Measurements from ENCODE around the gene SPRR5.

SPRR5 gene

GRCh38 chr1:152912471-152912870 is 34.5 kb upstream of the SPRR5 start:
- no peak overlapping the region for H3K27ac ChIP-seq (ENCODE audit: low read depth in 2 of 2, low read length in 2 of 2)
- no peak overlapping the region for H3K4me3 ChIP-seq (ENCODE audit: low read length in 2 of 2)
- H3K36me3 ChIP-seq (ENCODE audit: control insufficient read depth in 2 of 2, insufficient read depth in 2 of 2, low read length in 2 of 2): no peaks in the 10 kb centered on the region
- no peaks in the 10 kb centered on the region for H3K27me3 ChIP-seq (ENCODE audit: control insufficient read depth in 2 of 2, insufficient read depth in 2 of 2, low read length in 2 of 2)
- H3K9ac ChIP-seq (ENCODE audit: low read depth in 1 of 2, low read length in 2 of 2): no peak overlapping the region
- no peaks in the 10 kb centered on the region for H3K4me1 ChIP-seq (ENCODE audit: control insufficient read depth in 2 of 2, insufficient read depth in 2 of 2, low read length in 2 of 2)
- no peaks in the 10 kb centered on the region for H3K9me3 ChIP-seq (ENCODE audit: control insufficient read depth in 2 of 2, low read length in 2 of 2)

GRCh38 chr1:152912900-152913299 is 34.1 kb upstream of the SPRR5 start:
- no peaks in the 10 kb centered on the region for H3K9me3 ChIP-seq (ENCODE audit: control insufficient read depth in 2 of 2, low read length in 2 of 2)
- no peak overlapping the region for H3K4me3 ChIP-seq (ENCODE audit: low read length in 2 of 2)

GRCh38 chr1:152917794-152918193 is 29.2 kb upstream of the SPRR5 start:
- H3K27ac ChIP-seq (ENCODE audit: low read depth in 2 of 2, low read length in 2 of 2): no peak overlapping the region
- H3K9ac ChIP-seq (ENCODE audit: low read depth in 1 of 2, low read length in 2 of 2): no peak overlapping the region
- no peaks in the 10 kb centered on the region for H3K36me3 ChIP-seq (ENCODE audit: control insufficient read depth in 2 of 2, insufficient read depth in 2 of 2, low read length in 2 of 2)
- no peak overlapping the region for H3K4me3 ChIP-seq (ENCODE audit: low read length in 2 of 2)
- no peaks in the 10 kb centered on the region for H3K4me1 ChIP-seq (ENCODE audit: control insufficient read depth in 2 of 2, insufficient read depth in 2 of 2, low read length in 2 of 2)
- H3K27me3 ChIP-seq (ENCODE audit: control insufficient read depth in 2 of 2, insufficient read depth in 2 of 2, low read length in 2 of 2): no peaks in the 10 kb centered on the region
- no peaks in the 10 kb centered on the region for H3K9me3 ChIP-seq (ENCODE audit: control insufficient read depth in 2 of 2, low read length in 2 of 2)

More at GRCh38 chr1:152912900-152913299, 34.1 kb upstream of the SPRR5 start:
- H3K4me1 ChIP-seq (ENCODE audit: control insufficient read depth in 2 of 2, insufficient read depth in 2 of 2, low read length in 2 of 2): no peaks in the 10 kb centered on the region
- no peak overlapping the region for H3K27ac ChIP-seq (ENCODE audit: low read depth in 2 of 2, low read length in 2 of 2)
- H3K36me3 ChIP-seq (ENCODE audit: control insufficient read depth in 2 of 2, insufficient read depth in 2 of 2, low read length in 2 of 2): no peaks in the 10 kb centered on the region
- no peaks in the 10 kb centered on the region for H3K27me3 ChIP-seq (ENCODE audit: control insufficient read depth in 2 of 2, insufficient read depth in 2 of 2, low read length in 2 of 2)
- no peak overlapping the region for H3K9ac ChIP-seq (ENCODE audit: low read depth in 1 of 2, low read length in 2 of 2)

- no peaks in the 10 kb centered on the region for H3K9me3 ChIP-seq (ENCODE audit: control insufficient read depth in 2 of 2, low read length in 2 of 2)
- H3K27ac ChIP-seq (ENCODE audit: low read depth in 2 of 2, low read length in 2 of 2): no peak overlapping the region
- H3K4me1 ChIP-seq (ENCODE audit: control insufficient read depth in 2 of 2, insufficient read depth in 2 of 2, low read length in 2 of 2): no peaks in the 10 kb centered on the region
Measured at GRCh38 chr1:152919071-152919470, 27.9 kb upstream of the SPRR5 start.

GRCh38 chr1:152924191-152924590 is 22.8 kb upstream of the SPRR5 start:
- H3K9ac ChIP-seq (ENCODE audit: low read depth in 1 of 2, low read length in 2 of 2): no peak overlapping the region
- H3K36me3 ChIP-seq (ENCODE audit: control insufficient read depth in 2 of 2, insufficient read depth in 2 of 2, low read length in 2 of 2): no peaks in the 10 kb centered on the region
- no peaks in the 10 kb centered on the region for H3K4me1 ChIP-seq (ENCODE audit: control insufficient read depth in 2 of 2, insufficient read depth in 2 of 2, low read length in 2 of 2)
- H3K4me3 ChIP-seq (ENCODE audit: low read length in 2 of 2): no peak overlapping the region
- no peaks in the 10 kb centered on the region for H3K27me3 ChIP-seq (ENCODE audit: control insufficient read depth in 2 of 2, insufficient read depth in 2 of 2, low read length in 2 of 2)
- H3K27ac ChIP-seq (ENCODE audit: low read depth in 2 of 2, low read length in 2 of 2): no peak overlapping the region
- H3K9me3 ChIP-seq (ENCODE audit: control insufficient read depth in 2 of 2, low read length in 2 of 2): no peaks in the 10 kb centered on the region

More at GRCh38 chr1:152919071-152919470, 27.9 kb upstream of the SPRR5 start:
- no peaks in the 10 kb centered on the region for H3K36me3 ChIP-seq (ENCODE audit: control insufficient read depth in 2 of 2, insufficient read depth in 2 of 2, low read length in 2 of 2)
- H3K27me3 ChIP-seq (ENCODE audit: control insufficient read depth in 2 of 2, insufficient read depth in 2 of 2, low read length in 2 of 2): no peaks in the 10 kb centered on the region
- no peak overlapping the region for H3K4me3 ChIP-seq (ENCODE audit: low read length in 2 of 2)
- H3K9ac ChIP-seq (ENCODE audit: low read depth in 1 of 2, low read length in 2 of 2): no peak overlapping the region

GRCh38 chr1:152926091-152926490 is 20.9 kb upstream of the SPRR5 start:
- Histone ChIP-seq H3K4me3 (ENCODE audit: low read length in 2 of 2) (no peak overlapping the region), H3K9ac (ENCODE audit: low read depth in 1 of 2, low read length in 2 of 2) (no peak overlapping the region), H3K27ac (ENCODE audit: low read depth in 2 of 2, low read length in 2 of 2) (no peak overlapping the region), H3K4me1 (ENCODE audit: control insufficient read depth in 2 of 2, insufficient read depth in 2 of 2, low read length in 2 of 2) (no peaks in the 10 kb centered on the region), H3K9me3 (ENCODE audit: control insufficient read depth in 2 of 2, low read length in 2 of 2) (no peaks in the 10 kb centered on the region), H3K27me3 (ENCODE audit: control insufficient read depth in 2 of 2, insufficient read depth in 2 of 2, low read length in 2 of 2) (no peaks in the 10 kb centered on the region), H3K36me3 (ENCODE audit: control insufficient read depth in 2 of 2, insufficient read depth in 2 of 2, low read length in 2 of 2) (no peaks in the 10 kb centered on the region)

- H3K27me3 ChIP-seq (ENCODE audit: control insufficient read depth in 2 of 2, insufficient read depth in 2 of 2, low read length in 2 of 2): no peaks in the 10 kb centered on the region
- H3K27ac ChIP-seq (ENCODE audit: low read depth in 2 of 2, low read length in 2 of 2): no peak overlapping the region
- no peak overlapping the region for H3K4me3 ChIP-seq (ENCODE audit: low read length in 2 of 2)
- H3K36me3 ChIP-seq (ENCODE audit: control insufficient read depth in 2 of 2, insufficient read depth in 2 of 2, low read length in 2 of 2): no peaks in the 10 kb centered on the region
- H3K4me1 ChIP-seq (ENCODE audit: control insufficient read depth in 2 of 2, insufficient read depth in 2 of 2, low read length in 2 of 2): no peaks in the 10 kb centered on the region
- no peaks in the 10 kb centered on the region for H3K9me3 ChIP-seq (ENCODE audit: control insufficient read depth in 2 of 2, low read length in 2 of 2)
- no peak overlapping the region for H3K9ac ChIP-seq (ENCODE audit: low read depth in 1 of 2, low read length in 2 of 2)
Measured at GRCh38 chr1:152928671-152929070, 18.3 kb upstream of the SPRR5 start.

GRCh38 chr1:152932170-152932811 is 14.7 kb upstream of the SPRR5 start:
- H3K36me3 ChIP-seq (ENCODE audit: control insufficient read depth in 2 of 2, insufficient read depth in 2 of 2, low read length in 2 of 2): no peaks in the 10 kb centered on the region
- no peak overlapping the region for H3K4me3 ChIP-seq (ENCODE audit: low read length in 2 of 2)
- no peak overlapping the region for H3K9ac ChIP-seq (ENCODE audit: low read depth in 1 of 2, low read length in 2 of 2)
- H3K27ac ChIP-seq (ENCODE audit: low read depth in 2 of 2, low read length in 2 of 2): no peak overlapping the region
- no peaks in the 10 kb centered on the region for H3K4me1 ChIP-seq (ENCODE audit: control insufficient read depth in 2 of 2, insufficient read depth in 2 of 2, low read length in 2 of 2)
- H3K9me3 ChIP-seq (ENCODE audit: control insufficient read depth in 2 of 2, low read length in 2 of 2): no peaks in the 10 kb centered on the region
- H3K27me3 ChIP-seq (ENCODE audit: control insufficient read depth in 2 of 2, insufficient read depth in 2 of 2, low read length in 2 of 2): no peaks in the 10 kb centered on the region

GRCh38 chr1:152933196-152933595 is 13.8 kb upstream of the SPRR5 start:
- Histone ChIP-seq H3K9me3 (ENCODE audit: control insufficient read depth in 2 of 2, low read length in 2 of 2) (no peaks in the 10 kb centered on the region), H3K4me3 (ENCODE audit: low read length in 2 of 2) (no peak overlapping the region), H3K9ac (ENCODE audit: low read depth in 1 of 2, low read length in 2 of 2) (no peak overlapping the region), H3K27ac (ENCODE audit: low read depth in 2 of 2, low read length in 2 of 2) (no peak overlapping the region), H3K27me3 (ENCODE audit: control insufficient read depth in 2 of 2, insufficient read depth in 2 of 2, low read length in 2 of 2) (no peaks in the 10 kb centered on the region), H3K36me3 (ENCODE audit: control insufficient read depth in 2 of 2, insufficient read depth in 2 of 2, low read length in 2 of 2) (no peaks in the 10 kb centered on the region), H3K4me1 (ENCODE audit: control insufficient read depth in 2 of 2, insufficient read depth in 2 of 2, low read length in 2 of 2) (no peaks in the 10 kb centered on the region)

GRCh38 chr1:152940614-152941013 is 6.4 kb upstream of the SPRR5 start:
- Histone ChIP-seq H3K9me3 (ENCODE audit: control insufficient read depth in 2 of 2, low read length in 2 of 2) (no peaks in the 10 kb centered on the region), H3K9ac (ENCODE audit: low read depth in 1 of 2, low read length in 2 of 2) (no peak overlapping the region), H3K4me1 (ENCODE audit: control insufficient read depth in 2 of 2, insufficient read depth in 2 of 2, low read length in 2 of 2) (no peaks in the 10 kb centered on the region), H3K27me3 (ENCODE audit: control insufficient read depth in 2 of 2, insufficient read depth in 2 of 2, low read length in 2 of 2) (no peaks in the 10 kb centered on the region), H3K4me3 (ENCODE audit: low read length in 2 of 2) (no peak overlapping the region), H3K27ac (ENCODE audit: low read depth in 2 of 2, low read length in 2 of 2) (no peak overlapping the region), H3K36me3 (ENCODE audit: control insufficient read depth in 2 of 2, insufficient read depth in 2 of 2, low read length in 2 of 2) (no peaks in the 10 kb centered on the region)

All from mucosa of rectum (tissue), 2 donors.